Measurements from ENCODE around the gene FLVCR2. TPM values are rescaled to one million over a fixed set of nuclear protein-coding genes. Genes with fewer than 3 reads are reported as not detected.

FLVCR2 gene
- polyA plus RNA-seq, 1 experiment: 0.70 TPM

DNA sequence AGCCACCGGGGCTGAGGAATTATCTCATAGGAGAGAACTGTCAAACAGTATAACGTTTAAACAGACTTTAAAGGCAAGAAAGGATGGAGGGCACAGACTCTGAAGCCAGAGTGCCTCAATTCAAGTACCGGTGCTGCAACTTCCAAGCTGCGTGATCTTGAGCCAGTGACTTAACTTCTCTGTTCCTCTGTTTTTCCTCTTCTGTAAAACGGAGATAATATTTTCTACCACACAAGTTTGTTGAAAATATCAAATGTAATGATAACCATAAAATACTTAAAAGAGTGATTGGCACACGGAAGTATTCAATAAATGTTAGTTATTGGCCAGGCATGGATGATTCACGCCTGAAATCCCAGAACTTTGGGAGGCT lies 38.0 kb upstream of the FLVCR2 start:
- CTCF ChIA-PET: interaction anchor here (1.2 to 1.5 kb wide), 2 partner anchors 21 to 37 kb away, joined by 4 read pairs; no protein-coding TSS in a partner anchor
- TF ChIP-seq, protein P1, sequence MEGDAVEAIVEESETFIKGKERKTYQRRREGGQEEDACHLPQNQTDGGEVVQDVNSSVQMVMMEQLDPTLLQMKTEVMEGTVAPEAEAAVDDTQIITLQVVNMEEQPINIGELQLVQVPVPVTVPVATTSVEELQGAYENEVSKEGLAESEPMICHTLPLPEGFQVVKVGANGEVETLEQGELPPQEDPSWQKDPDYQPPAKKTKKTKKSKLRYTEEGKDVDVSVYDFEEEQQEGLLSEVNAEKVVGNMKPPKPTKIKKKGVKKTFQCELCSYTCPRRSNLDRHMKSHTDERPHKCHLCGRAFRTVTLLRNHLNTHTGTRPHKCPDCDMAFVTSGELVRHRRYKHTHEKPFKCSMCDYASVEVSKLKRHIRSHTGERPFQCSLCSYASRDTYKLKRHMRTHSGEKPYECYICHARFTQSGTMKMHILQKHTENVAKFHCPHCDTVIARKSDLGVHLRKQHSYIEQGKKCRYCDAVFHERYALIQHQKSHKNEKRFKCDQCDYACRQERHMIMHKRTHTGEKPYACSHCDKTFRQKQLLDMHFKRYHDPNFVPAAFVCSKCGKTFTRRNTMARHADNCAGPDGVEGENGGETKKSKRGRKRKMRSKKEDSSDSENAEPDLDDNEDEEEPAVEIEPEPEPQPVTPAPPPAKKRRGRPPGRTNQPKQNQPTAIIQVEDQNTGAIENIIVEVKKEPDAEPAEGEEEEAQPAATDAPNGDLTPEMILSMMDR (IDR thresholded peaks at IDR 0.05; ENCODE audit: insufficient read depth, low read depth, low read length): no peak
- no peak overlapping the region for H3K4me3 ChIP-seq (ENCODE audit: low read depth, low read length)
- DNase-seq (ENCODE audit: low read depth): no peak
- no peaks in the 10 kb centered on the region for H3K36me3 ChIP-seq (ENCODE audit: control insufficient read depth, insufficient read depth, low read length)
- POLR2A ChIA-PET: no interaction called here
- no peaks in the 10 kb centered on the region for H3K27me3 ChIP-seq (ENCODE audit: control insufficient read depth, insufficient read depth, low read length)

DNA sequence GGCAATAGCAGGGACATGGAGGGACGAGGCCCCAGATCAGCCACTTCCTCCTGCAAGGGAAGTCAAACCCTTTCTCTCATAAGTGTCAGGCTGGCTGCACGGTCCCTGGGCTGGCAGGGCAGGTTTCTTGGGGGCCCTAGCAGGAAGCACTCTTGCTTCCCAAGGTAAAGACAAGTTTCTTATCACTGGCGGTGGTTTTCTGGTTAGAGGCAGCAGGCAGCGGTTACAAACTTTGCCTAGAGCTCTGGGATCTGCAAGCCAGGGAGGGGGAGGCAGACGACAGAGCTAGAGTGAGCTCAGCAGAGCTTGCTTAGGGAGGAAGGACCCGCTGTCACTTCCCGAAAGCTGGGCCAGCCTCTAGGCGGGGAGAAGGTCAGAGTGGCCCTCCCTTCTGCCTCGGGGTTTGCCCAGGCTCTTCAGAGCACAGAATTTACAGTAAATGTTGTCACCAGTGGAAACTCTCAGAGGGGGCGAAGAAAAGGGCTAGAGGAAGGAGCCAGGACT lies 35.8 kb upstream of the FLVCR2 start:
- TF ChIP-seq, protein P1 (IDR thresholded peaks at IDR 0.05; ENCODE audit: insufficient read depth, low read depth, low read length): no peak

DNA sequence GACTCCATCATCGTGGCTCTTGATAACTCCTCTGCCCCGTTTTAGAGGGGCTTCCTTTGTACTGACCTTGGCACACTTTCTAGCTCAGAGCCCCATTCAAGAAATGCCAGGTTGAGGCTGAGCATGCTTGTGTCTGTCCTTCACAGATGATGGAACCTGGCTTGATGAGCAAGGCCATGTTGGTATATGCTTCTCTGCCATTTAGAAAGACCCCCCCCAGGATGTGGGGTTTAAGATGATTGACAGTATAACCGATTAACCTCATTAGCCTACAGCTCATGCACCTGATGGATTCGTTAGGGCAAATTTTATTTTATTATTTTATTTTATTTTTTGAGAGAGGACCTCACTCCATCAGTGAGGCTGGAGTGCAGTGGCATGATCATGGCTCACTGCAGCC lies 35.2 kb upstream of the FLVCR2 start:
- TF ChIP-seq, protein P1 (IDR thresholded peaks at IDR 0.05; ENCODE audit: insufficient read depth, low read depth, low read length): no peak
- H3K27me3 ChIP-seq (ENCODE audit: control insufficient read depth, insufficient read depth, low read length): peaks cover 3% of the 10 kb centered on the region
- no peak overlapping the region for H3K4me3 ChIP-seq (ENCODE audit: low read depth, low read length)
- H3K36me3 ChIP-seq (ENCODE audit: control insufficient read depth, insufficient read depth, low read length): no peaks in the 10 kb centered on the region
- CTCF ChIA-PET: interaction anchor here (1.0 to 1.5 kb wide), 3 partner anchors 9 to 35 kb away, joined by 3 to 5 read pairs (median 3); partner anchors contain the start of gene FLVCR2
- POLR2A ChIA-PET: no interaction called here
- no peak for DNase-seq (ENCODE audit: low read depth)

More for the DNA sequence above, 35.8 kb upstream of the FLVCR2 start:
- Histone ChIP-seq H3K27me3 (ENCODE audit: control insufficient read depth, insufficient read depth, low read length) (peaks cover 1% of the 10 kb centered on the region; the same call in 1 of the 2 replicates), H3K4me3 (ENCODE audit: low read depth, low read length) (no peak overlapping the region), H3K36me3 (ENCODE audit: control insufficient read depth, insufficient read depth, low read length) (no peaks in the 10 kb centered on the region)
- ChIA-PET CTCF (interaction anchor here (1.0 to 1.5 kb wide), 2 partner anchors 10 to 19 kb away, joined by 3 to 5 read pairs; no protein-coding TSS in a partner anchor), POLR2A (no interaction called here)
- no peak for DNase-seq (ENCODE audit: low read depth)

DNA sequence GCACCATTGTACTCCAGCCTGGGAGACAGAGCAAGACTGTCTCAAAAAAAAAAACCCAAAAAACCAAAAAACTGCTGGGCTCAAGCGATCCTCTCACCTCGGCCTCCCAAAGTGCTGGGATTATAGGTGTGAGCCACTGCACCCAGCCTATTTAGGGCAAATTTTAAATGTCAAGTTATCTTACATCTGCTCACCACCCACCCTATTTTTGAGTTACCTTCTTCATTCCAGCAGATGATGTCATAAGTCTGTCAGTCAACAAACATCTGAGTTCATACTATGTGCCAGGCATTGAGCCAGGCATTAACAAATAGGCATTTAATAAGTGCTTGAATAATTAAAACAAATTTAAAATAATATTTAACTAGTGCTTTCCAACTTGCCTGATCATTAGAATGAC lies 34.6 kb upstream of the FLVCR2 start:
- TF ChIP-seq, protein P1 (IDR thresholded peaks at IDR 0.05; ENCODE audit: insufficient read depth, low read depth, low read length): no peak
- POLR2A ChIA-PET: no interaction called here
- CTCF ChIA-PET: interaction anchor here (1.2 to 1.5 kb wide), 2 partner anchors 18 to 34 kb away, joined by 3 to 5 read pairs; partner anchors contain the start of gene FLVCR2
- DNase-seq (ENCODE audit: low read depth): no peak
- Histone ChIP-seq H3K4me3 (ENCODE audit: low read depth, low read length) (no peak overlapping the region), H3K36me3 (ENCODE audit: control insufficient read depth, insufficient read depth, low read length) (no peaks in the 10 kb centered on the region), H3K27me3 (ENCODE audit: control insufficient read depth, insufficient read depth, low read length) (peaks cover 3% of the 10 kb centered on the region)

DNA sequence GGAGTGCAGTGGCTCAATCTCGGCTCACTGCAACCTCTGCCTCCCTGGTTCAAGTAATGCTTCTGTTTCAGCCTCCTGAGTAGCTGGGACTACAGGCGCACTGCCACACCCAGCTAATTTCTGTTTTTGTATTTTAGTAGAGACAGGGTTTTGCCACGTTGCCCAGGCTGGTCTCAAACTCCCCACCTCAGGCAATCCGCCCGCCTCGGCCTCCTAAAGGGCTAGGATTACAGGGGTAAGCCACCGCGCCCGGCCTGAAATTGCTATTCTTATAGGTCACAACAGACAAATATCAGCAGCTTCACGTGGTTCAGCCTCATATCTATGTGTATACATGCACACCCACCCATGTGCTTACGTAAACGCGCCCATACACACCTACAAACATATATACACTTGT lies 32.5 kb upstream of the FLVCR2 start:
- no peak for DNase-seq (ENCODE audit: low read depth)
- ChIA-PET CTCF (interaction anchor here (1.0 kb wide), 2 partner anchors 8 to 14 kb away, joined by 3 to 4 read pairs; no protein-coding TSS in a partner anchor), POLR2A (no interaction called here)
- H3K36me3 ChIP-seq (ENCODE audit: control insufficient read depth, insufficient read depth, low read length): no peaks in the 10 kb centered on the region
- TF ChIP-seq, protein P1 (IDR thresholded peaks at IDR 0.05; ENCODE audit: insufficient read depth, low read depth, low read length): no peak
- H3K4me3 ChIP-seq (ENCODE audit: low read depth, low read length): no peak overlapping the region
- H3K27me3 ChIP-seq (ENCODE audit: control insufficient read depth, insufficient read depth, low read length): peaks cover 3% of the 10 kb centered on the region
